ENCODE results near the gene UGT1A9.

DNA sequence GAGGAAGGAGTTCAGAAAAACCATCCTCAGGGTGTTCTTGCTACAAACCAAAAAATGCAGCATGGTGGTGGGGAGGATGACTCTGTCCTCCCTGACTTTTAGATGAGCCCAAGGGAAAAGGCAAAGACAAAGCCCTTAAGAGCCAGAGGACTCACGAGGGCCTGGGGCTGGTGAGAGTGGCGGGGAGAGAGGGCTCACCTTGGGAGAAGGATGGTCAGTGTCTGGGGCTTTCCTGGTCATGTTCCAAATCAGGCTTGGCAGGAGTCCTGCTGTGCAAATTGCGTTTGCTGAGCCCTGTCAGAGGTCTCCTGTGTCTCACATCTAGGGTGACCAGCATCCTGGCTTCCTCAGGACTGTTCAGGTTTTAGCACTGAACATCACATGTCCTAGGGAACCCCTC lies 93.1 kb downstream of the UGT1A9 start:
- TF ChIP-seq, protein P1, sequence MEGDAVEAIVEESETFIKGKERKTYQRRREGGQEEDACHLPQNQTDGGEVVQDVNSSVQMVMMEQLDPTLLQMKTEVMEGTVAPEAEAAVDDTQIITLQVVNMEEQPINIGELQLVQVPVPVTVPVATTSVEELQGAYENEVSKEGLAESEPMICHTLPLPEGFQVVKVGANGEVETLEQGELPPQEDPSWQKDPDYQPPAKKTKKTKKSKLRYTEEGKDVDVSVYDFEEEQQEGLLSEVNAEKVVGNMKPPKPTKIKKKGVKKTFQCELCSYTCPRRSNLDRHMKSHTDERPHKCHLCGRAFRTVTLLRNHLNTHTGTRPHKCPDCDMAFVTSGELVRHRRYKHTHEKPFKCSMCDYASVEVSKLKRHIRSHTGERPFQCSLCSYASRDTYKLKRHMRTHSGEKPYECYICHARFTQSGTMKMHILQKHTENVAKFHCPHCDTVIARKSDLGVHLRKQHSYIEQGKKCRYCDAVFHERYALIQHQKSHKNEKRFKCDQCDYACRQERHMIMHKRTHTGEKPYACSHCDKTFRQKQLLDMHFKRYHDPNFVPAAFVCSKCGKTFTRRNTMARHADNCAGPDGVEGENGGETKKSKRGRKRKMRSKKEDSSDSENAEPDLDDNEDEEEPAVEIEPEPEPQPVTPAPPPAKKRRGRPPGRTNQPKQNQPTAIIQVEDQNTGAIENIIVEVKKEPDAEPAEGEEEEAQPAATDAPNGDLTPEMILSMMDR (conservative IDR thresholded peaks at IDR 0.05 in 1 of 2, IDR thresholded peaks at IDR 0.05 in 1 of 2; ENCODE audit: extremely low read depth in 1 of 2, insufficient read depth in 1 of 2, low read depth in 1 of 2, low read length in 2 of 2), result no peak
- TF ChIP-seq EZH2 (IDR thresholded peaks at IDR 0.05; ENCODE audit: borderline replicate concordance, low read length), result no peak

Data from mammary epithelial cell (primary cell).